ENCODE measurements around the gene CUX1.

DNA sequence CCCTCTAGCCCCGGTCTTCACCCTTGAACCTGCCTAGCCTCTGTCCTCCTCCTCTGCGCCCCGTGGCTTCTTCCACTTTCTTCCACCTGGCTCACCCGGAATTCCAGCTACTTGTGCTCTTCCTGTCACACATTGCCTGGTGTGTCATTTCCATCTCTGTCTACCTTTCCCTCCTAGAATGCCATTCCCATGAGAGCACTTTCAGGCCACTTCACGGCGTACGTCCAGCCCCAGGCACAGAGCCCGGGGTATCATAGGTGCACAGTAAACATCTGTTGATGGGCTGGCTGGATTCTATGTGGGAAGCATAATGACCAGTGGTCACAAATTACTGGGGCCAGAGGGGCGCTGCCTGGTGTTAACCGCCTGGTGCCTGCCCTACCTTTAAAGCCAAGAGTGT, 161.3 kb downstream of the CUX1 start:
- no peak for TF ChIP-seq CTCF (IDR thresholded peaks at IDR 0.05)
- TF ChIP-seq POLR2A (IDR thresholded peaks at IDR 0.05): no peak

Measured in lower leg skin (tissue), 3 donors.